Fibroblast of lung (primary cell): ENCODE results near the gene PGBD2.

Experiments used
- CTCF ChIP-seq, 2 donors: IDR thresholded peaks in 1 of 2; conservative IDR thresholded peaks in 1 of 2; 1 replicate in 1 of 2; 2 replicates in 1 of 2; pipeline ENCODE4 v1.5.1; 2011 to 2012; ENCODE audit warnings: low read length in 2 of 2, control low read depth in 1 of 2, inconsistent platforms in 1 of 2, low read depth in 1 of 2, mild to moderate bottlenecking in 1 of 2
- EZH2 ChIP-seq: IDR thresholded peaks from 2 replicates; pipeline ENCODE4 v1.5.1; 2012; ENCODE audit warnings: low read length, control low read depth, mild to moderate bottlenecking; ENCODE audit errors: missing control alignments

GRCh38 chr1:248860007-248860406 is 46.0 kb upstream of the PGBD2 start:
- no peak for TF ChIP-seq CTCF (conservative IDR thresholded peaks at IDR 0.05 in 1 of 2, IDR thresholded peaks at IDR 0.05 in 1 of 2; ENCODE audit: low read depth in 1 of 2, low read length in 2 of 2)
- TF ChIP-seq EZH2 = no peak
